ENCODE measurements around the gene ANKMY1. TPM values are rescaled to one million over a fixed set of nuclear protein-coding genes. Genes with fewer than 3 reads are reported as not detected.
A peak's percentile ranks its signal among the peaks of the same experiment; 100 is the strongest.

The ANKMY1 gene
- total RNA-seq, 4 donors from 2014 or later = 9.1 to 10.9 (median 10.2) TPM

DNA sequence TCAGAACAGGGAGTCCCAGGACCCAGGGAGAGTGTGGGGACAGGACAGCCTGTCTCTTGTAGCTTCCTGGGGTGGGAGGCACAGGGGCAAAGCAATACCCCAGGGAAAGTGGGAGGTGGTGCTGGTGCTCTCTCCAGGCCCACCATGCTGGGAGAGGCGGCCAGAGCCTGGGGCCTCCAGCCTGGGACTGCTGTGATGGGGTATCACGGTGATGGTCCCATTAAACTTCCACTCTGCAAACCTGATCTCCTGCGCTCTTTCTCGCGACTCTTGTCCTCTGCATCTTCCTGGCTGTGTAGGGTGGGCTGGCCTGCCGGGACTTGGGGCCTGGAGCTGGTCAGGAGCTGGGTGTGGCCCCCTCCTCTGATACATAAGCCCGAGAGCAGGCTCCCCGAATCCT is 20.7 kb upstream of the ANKMY1 start:
- WGBS = 73% methylated on average over 6 of the region's 8 CpGs
- no peak for DNase-seq (ENCODE audit: extremely low spot score)
- Histone ChIP-seq H3K9me3 (peaks cover 0 to 3% (median 0%) of the 10 kb centered on the region in 4 donors), H3K27me3 (no peaks in the 10 kb centered on the region), H3K27ac (replicated peaks in 1 of 4) (peak overlapping the region in 1 of 4 donors; percentile 52), H3K36me3 (peaks cover 35 to 60% (median 54%) of the 10 kb centered on the region in 4 donors), H3K4me3 (no peak overlapping the region), H3K4me1 (peaks cover 16 to 43% (median 25%) of the 10 kb centered on the region in 4 donors)
- TF ChIP-seq POLR2AphosphoS5 (IDR thresholded peaks at IDR 0.05) (no peak), EP300 (IDR thresholded peaks at IDR 0.05) (no peak), CTCF (IDR thresholded peaks at IDR 0.05) (no peak), POLR2A (IDR thresholded peaks at IDR 0.05; ENCODE audit: low read depth) (no peak)
- intact Hi-C loops (cut with DNase I) = no loop called here

DNA sequence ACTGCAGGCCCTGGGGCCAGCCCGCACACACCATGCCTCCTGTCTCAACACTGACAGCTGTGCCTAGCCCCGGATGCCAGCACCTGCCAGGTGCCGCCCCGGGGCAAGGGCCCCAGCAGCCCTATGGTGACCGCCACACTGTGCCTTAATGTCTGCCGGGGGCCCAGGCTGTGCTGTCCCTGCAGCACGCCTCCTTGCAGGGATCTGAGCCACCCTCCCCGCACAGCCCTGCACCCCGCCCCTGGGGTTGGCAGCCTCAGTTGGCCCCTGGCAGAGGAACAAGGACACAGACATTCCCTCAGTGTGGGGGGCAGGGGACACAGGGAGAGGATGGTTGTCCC is 20.3 kb upstream of the ANKMY1 start:
- H3K36me3 ChIP-seq = peaks cover 38 to 64% (median 58%) of the 10 kb centered on the region in 4 donors
- 92% methylated on average over 2 of the region's 9 CpGs for WGBS
- peaks cover 0 to 3% (median 0%) of the 10 kb centered on the region in 4 donors for H3K9me3 ChIP-seq
- H3K4me3 ChIP-seq = no peak overlapping the region
- no peak for DNase-seq (ENCODE audit: extremely low spot score)
- H3K4me1 ChIP-seq = peaks cover 16 to 39% (median 25%) of the 10 kb centered on the region in 4 donors
- intact Hi-C loops (cut with DNase I) = no loop called here
- H3K27me3 ChIP-seq = no peaks in the 10 kb centered on the region
- no peak for TF ChIP-seq CTCF (IDR thresholded peaks at IDR 0.05)
- H3K27ac ChIP-seq (replicated peaks in 1 of 4) = no peak overlapping the region

DNA sequence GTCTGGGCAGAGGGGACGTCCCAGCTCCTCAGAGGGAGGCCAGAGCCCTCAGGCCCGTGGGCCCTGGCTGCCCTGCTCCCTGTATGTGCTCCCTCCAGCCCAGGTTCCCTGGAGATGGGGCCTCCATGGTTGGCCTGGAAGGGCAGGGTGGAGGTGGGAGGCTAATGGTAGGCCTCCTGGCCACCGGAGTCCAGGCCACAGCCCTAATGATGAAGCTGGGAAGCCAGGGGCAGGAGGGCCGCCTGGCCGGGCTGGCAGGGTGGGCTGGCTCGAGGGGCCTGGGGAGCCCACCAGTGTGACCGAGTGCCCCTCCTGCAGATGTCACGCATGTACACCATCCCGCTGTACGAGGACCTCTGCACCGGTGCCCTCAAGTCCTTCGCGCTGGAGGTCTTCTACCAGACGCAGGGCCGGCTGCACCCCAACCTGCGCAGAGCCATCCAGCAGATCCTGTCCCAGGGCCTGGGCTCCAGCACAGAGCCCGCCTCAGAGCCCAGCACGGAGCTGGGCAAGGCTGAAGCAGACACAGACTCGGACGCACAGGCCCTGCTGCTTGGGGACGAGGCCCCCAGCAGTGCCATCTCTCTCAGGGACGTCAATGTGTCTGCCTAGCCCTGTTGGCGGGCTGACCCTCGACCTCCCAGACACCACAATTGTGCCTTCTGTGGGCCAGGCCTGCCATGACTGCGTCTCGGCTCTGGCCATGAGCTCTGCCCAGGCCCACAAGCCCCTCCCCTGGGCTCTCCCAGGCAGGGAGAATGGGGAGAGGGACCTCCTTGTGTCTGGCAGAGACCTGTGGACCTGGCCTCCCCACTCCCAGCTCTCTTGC is 19.7 kb upstream of the ANKMY1 start:
- no peak overlapping the region for H3K4me3 ChIP-seq
- peaks cover 39 to 70% (median 63%) of the 10 kb centered on the region in 4 donors for H3K36me3 ChIP-seq
- intact Hi-C loops (cut with DNase I) = no loop called here

GRCh38 chr2:240576436-240577205 is 18.8 kb upstream of the ANKMY1 start:
- TF ChIP-seq POLR2A (IDR thresholded peaks at IDR 0.05; ENCODE audit: low read depth) (no peak), EP300 (IDR thresholded peaks at IDR 0.05) (no peak), POLR2AphosphoS5 (IDR thresholded peaks at IDR 0.05) (no peak), CTCF (IDR thresholded peaks at IDR 0.05) (no peak)
- Histone ChIP-seq H3K4me1 (peaks cover 16 to 40% (median 26%) of the 10 kb centered on the region in 4 donors), H3K27ac (replicated peaks in 1 of 4) (no peak overlapping the region), H3K4me3 (no peak overlapping the region), H3K36me3 (peaks cover 39 to 78% (median 68%) of the 10 kb centered on the region in 4 donors), H3K27me3 (no peaks in the 10 kb centered on the region), H3K9me3 (peaks cover 0 to 3% (median 0%) of the 10 kb centered on the region in 4 donors)
- intact Hi-C loops (cut with DNase I) = no loop called here
- DNase-seq (ENCODE audit: extremely low spot score) = no peak
- WGBS = no CpG with 5 or more reads among the region's 32 CpGs

More for the DNA sequence above, 19.7 kb upstream of the ANKMY1 start:
- no peak for TF ChIP-seq POLR2AphosphoS5 (IDR thresholded peaks at IDR 0.05)
- no peak for TF ChIP-seq EP300 (IDR thresholded peaks at IDR 0.05)
- no peak for TF ChIP-seq CTCF (IDR thresholded peaks at IDR 0.05)
- no peak for TF ChIP-seq POLR2A (IDR thresholded peaks at IDR 0.05; ENCODE audit: low read depth)
- Histone ChIP-seq H3K27ac (replicated peaks in 1 of 4) (no peak overlapping the region), H3K9me3 (peaks cover 0 to 3% (median 0%) of the 10 kb centered on the region in 4 donors), H3K27me3 (no peaks in the 10 kb centered on the region), H3K4me1 (peaks cover 16 to 34% (median 25%) of the 10 kb centered on the region in 4 donors)
- WGBS = 90% methylated on average over 4 of the region's 26 CpGs
- DNase-seq (ENCODE audit: extremely low spot score) = no peak
